HG02870 (cell line): ENCODE results near the gene TAF11L11.
"Not testable (repeated sequence)": the region's sequence is repeated elsewhere in the genome, so short reads cannot be mapped to it uniquely, and the experiment has no call there.

ENCODE experiments used
- ATAC-seq: cut with Tn5 transposase; IDR thresholded peaks from one replicate; pipeline ENCODE4 v1.9.1; 2021; ENCODE audit warnings: mild to moderate bottlenecking, moderate library complexity; ENCODE audit not compliant: unreplicated experiment

TAF11L11 gene

DNA sequence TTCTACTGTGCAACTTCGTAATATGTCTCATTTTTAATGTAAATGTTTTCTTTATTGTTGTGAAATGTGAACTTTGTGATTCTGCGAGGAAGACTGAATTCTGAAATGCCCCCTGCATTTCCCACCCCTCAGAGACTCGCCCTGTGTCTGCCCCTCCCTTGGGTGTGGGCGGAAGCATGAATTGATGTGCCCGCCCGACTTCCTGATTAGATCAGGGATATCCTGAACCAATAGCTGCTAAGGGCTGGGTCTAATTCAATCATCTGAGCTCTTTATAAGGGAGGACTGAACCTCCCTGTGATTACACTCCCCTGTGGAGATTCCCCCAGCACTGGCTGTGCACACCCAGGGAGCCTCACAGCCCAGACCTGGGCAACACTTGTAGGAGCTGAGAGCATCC is at the start of gene TAF11L11:
TAF11L11 (plus strand) TSS at position 304 of the 400 bp plus-strand sequence.
- ATAC-seq = not testable (repeated sequence)

DNA sequence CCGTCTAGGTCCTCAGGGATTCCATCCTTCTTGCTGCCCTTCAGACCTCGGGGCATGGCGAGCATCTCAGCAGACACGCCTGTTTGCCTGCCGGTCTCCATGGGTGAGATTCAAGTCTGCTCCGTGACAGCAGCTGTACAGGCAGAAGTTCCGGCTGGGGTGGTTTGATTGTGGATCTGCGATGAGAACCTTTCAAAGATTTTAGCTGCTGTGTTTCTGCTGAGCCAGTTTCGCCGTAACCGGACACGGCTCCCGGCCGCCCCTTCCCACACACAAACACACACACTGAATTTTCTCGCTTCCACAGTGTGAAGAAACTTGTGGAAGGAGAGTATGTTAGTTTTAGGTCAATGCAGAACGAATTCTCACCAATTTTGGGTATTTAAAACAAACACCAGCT is 18.3 kb upstream of the TAF11L11 start, which contains the start of gene TAF11L7:
TAF11L7 (minus strand) TSS at position 101 of the 400 bp plus-strand sequence.
- not testable (repeated sequence) for ATAC-seq

DNA sequence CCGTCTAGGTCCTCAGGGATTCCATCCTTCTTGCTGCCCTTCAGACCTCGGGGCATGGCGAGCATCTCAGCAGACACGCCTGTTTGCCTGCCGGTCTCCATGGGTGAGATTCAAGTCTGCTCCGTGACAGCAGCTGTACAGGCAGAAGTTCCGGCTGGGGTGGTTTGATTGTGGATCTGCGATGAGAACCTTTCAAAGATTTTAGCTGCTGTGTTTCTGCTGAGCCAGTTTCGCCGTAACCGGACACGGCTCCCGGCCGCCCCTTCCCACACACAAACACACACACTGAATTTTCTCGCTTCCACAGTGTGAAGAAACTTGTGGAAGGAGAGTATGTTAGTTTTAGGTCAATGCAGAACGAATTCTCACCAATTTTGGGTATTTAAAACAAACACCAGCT is 13.1 kb upstream of the TAF11L11 start, which contains the start of gene TAF11L8:
TAF11L8 (minus strand) TSS at position 101 of the 400 bp plus-strand sequence.
- not testable (repeated sequence) for ATAC-seq

DNA sequence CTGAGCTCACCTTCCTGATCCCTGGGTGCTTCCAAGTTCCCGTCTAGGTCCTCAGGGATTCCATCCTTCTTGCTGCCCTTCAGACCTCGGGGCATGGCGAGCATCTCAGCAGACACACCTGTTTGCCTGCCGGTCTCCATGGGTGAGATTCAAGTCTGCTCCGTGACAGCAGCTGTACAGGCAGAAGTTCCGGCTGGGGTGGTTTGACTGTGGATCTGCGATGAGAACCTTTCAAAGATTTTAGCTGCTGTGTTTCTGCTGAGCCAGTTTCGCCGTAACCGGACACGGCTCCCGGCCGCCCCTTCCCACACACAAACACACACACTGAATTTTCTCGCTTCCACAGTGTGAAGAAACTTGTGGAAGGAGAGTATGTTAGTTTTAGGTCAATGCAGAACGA is 9.7 kb upstream of the TAF11L11 start, which contains the start of gene TAF11L9:
TAF11L9 (minus strand) TSS at position 140 of the 400 bp plus-strand sequence.
- not testable (repeated sequence) for ATAC-seq

GRCh38 chr5:17597728-17598127 is 6.3 kb upstream of the TAF11L11 start, which contains the start of gene TAF11L10:
TAF11L10 (minus strand) TSS chr5:17597828.
- not testable (repeated sequence) for ATAC-seq

DNA sequence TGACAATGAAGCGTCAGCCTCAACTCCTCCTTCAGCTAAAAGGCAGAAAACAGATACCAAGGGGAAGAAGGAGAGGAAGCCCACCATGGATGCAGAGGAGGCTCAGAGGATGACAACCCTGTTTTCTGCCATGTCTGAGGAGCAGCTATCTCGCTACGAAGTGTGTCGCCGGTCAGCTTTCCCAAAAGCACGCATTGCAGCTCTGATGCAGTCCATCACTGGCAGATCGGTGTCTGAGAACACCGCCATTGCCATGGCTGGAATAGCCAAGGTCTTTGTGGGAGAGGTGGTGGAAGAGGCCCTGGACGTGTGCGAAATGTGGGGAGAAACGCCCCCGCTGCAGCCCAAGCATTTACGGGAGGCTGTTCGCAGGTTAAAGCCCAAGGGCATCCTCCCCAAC is 968 bp downstream of the TAF11L11 start:
- no peak for ATAC-seq

GRCh38 chr5:17607461-17607860 is 3.5 kb downstream of the TAF11L11 start:
- not testable (repeated sequence) for ATAC-seq

- not testable (repeated sequence) for ATAC-seq
Observed at GRCh38 chr5:17610092-17610491, 6.1 kb downstream of the TAF11L11 start, which contains the start of gene TAF11L12. TAF11L12 (plus strand) TSS chr5:17610392.

DNA sequence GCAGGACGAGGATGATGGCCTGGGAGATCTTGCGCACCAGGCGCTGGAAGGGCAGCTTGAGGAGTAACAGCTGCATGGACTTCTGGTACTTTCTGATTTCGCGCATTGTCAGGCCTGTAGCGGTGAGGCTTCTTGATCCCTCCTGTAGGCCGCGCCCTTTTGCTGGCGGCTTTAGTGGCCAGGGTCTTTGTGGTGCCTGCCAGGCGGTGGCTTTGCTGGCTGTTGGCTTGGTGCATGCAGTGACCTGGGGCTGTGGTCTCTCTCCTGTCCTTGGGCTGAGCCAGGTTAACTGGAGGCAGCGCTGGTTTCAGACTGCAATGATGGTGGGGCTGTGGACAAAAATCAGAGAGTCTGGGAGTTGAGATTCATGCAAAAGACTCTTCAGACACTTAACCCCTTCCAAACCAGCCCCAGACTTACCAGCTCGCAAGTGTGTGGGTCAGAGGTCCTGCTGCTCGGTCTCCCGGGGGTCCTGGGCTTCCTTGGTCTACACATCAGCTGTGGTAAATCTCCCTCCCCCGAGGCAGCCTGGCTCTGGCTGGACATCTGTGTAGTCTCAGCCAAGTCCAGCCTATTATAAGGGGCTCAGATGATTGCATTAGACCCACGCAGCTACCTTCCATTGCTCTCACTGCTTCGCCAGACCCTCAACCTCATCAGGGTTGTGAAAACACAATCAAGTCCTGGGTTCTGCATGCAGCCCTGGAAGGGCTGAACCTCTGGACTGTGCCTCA is 11.1 kb downstream of the TAF11L11 start:
- ATAC-seq = no peak

GRCh38 chr5:17619354-17619753 is 15.4 kb downstream of the TAF11L11 start:
- no peak for ATAC-seq

GRCh38 chr5:17620627-17621026 is 16.6 kb downstream of the TAF11L11 start:
- ATAC-seq = no peak

DNA sequence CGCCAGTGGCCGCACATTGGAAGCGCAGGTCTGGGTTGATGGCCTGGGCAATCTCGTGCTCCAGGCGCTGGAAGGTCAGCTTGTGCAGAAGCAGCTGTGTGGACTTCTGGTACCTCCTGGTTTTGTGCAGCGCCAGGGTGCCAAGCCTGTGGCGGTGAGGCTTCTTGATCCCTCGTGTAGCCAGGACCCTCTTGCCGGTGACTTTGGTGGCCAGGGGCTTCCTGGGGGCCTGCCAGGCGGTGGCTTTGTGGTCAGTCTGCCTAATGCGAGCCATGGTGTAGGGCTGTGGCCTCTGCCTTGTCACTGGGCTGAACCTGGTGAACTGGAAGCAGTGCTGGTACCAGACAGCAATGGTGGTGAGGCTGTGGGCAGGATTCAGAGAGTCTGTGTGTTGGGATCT is 21.7 kb downstream of the TAF11L11 start:
- no peak for ATAC-seq

GRCh38 chr5:17631788-17632187 is 27.8 kb downstream of the TAF11L11 start, which contains the start of gene TAF11L13:
TAF11L13 (plus strand) TSS chr5:17632088.
- ATAC-seq = not testable (repeated sequence)

GRCh38 chr5:17634160-17634559 is 30.2 kb downstream of the TAF11L11 start, which contains the start of gene TAF11L14:
TAF11L14 (plus strand) TSS chr5:17634460.
- no peak for ATAC-seq

- ATAC-seq = not testable (repeated sequence)
Observed at GRCh38 chr5:17649232-17649631, 45.2 kb downstream of the TAF11L11 start.

DNA sequence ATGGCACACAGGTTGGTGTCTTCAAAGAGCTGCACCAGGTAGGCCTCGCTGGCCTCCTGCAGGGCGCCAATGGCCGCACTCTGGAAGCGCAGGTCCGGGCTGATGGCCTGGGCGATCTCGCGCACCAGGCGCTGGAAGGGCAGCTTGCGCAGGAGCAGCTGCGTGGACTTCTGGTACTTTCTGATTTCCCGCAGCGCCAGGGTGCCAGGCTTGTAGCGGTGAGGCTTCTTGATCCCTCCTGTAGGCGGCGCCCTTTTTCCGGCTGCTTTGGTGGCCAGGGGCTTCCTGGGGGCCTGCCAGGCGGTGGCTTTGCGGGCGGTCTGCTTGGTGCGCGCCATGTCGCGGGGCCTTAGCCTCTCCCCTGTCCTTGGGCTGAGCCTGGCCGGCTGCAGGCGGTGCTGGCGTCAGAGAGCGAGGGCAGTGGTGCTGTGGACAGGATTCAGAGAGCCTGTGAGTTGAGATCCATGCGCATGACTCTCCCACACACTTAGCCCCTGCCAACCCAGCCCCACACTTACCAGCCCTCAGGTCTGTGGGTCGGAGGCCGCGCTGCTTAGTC is 51.3 kb downstream of the TAF11L11 start:
- ATAC-seq = not testable (repeated sequence)
